Immature natural killer cell (primary cell): ENCODE results near the gene HAGHL. TPM values are rescaled to one million over a fixed set of nuclear protein-coding genes. Genes with fewer than 3 reads are reported as not detected.

Source experiments
- DNase-seq, 3 donors: peaks; one replicate each; pipeline ENCODE4 v3.0.0; 2022; ENCODE audit warnings: mixed read lengths in 1 of 3
- H3K27ac Mint-ChIP-seq, 6 donors: one replicate each; pipeline ENCODE4 v1.8.0; 2020; ENCODE audit warnings: mixed read lengths in 6 of 6, mild to moderate bottlenecking in 5 of 6, inconsistent platforms in 4 of 6, moderate library complexity in 3 of 6
- H3K27me3 Mint-ChIP-seq, 3 donors: one replicate each; pipeline ENCODE4 v1.8.0; 2020 to 2021; ENCODE audit warnings: low read depth in 3 of 3, mild to moderate bottlenecking in 3 of 3, mixed read lengths in 3 of 3, moderate library complexity in 3 of 3, inconsistent platforms in 1 of 3
- H3K36me3 Mint-ChIP-seq, 3 donors: one replicate each; pipeline ENCODE4 v1.8.0; 2020; ENCODE audit warnings: mixed read lengths in 3 of 3, inconsistent platforms in 2 of 3, mild to moderate bottlenecking in 2 of 3
- H3K4me1 Mint-ChIP-seq, 2 donors: one replicate each; pipeline ENCODE4 v1.8.0; 2020; ENCODE audit warnings: inconsistent platforms in 2 of 2, mild to moderate bottlenecking in 2 of 2, mixed read lengths in 2 of 2, moderate library complexity in 1 of 2
- H3K4me3 Mint-ChIP-seq, 5 donors: one replicate each; pipeline ENCODE4 v1.8.0; 2020; ENCODE audit warnings: mild to moderate bottlenecking in 5 of 5, mixed read lengths in 5 of 5, inconsistent platforms in 3 of 5, moderate library complexity in 3 of 5
- H3K9me3 Mint-ChIP-seq, 6 donors: one replicate each; pipeline ENCODE4 v1.8.0; 2020; ENCODE audit warnings: mild to moderate bottlenecking in 6 of 6, mixed read lengths in 6 of 6, inconsistent platforms in 4 of 6, moderate library complexity in 3 of 6
- polyA plus RNA-seq, 3 donors: library from polyadenylated mRNA; unstranded; fragments of 300-500 nt; fragmentation: Illumina TruSeq; gene quantifications; one replicate each; pipeline ENCODE4 v1.2.3, GENCODE V29; 2021

Gene HAGHL
- polyA plus RNA-seq, 3 donors from 2014 or later = 6.4 to 12.0 (median 9.1) TPM

GRCh38 chr16:725041-725376, 1.9 kb upstream of the HAGHL start:
- Mint-ChIP-seq H3K4me1 (peaks cover 5% of the 10 kb centered on the region in 2 donors), H3K4me3 (peak overlapping the region in 1 of 5 donors; percentile 35), H3K27ac (peak overlapping the region in 1 of 6 donors; percentile 51), H3K36me3 (no peaks in the 10 kb centered on the region), H3K27me3 (peaks cover 2 to 10% (median 5%) of the 10 kb centered on the region in 3 donors), H3K9me3 (no peaks in the 10 kb centered on the region)
- no peak for DNase-seq

GRCh38 chr16:725463-726187, 1.3 kb upstream of the HAGHL start:
- Mint-ChIP-seq H3K27ac (peak overlapping the region in 1 of 6 donors; percentile 12), H3K4me3 (peak overlapping the region in 3 of 5 donors; percentile 6 to 79 (median 40)), H3K27me3 (peaks cover 0 to 10% (median 3%) of the 10 kb centered on the region in 3 donors), H3K36me3 (no peaks in the 10 kb centered on the region), H3K9me3 (no peaks in the 10 kb centered on the region), H3K4me1 (peaks cover 0 to 1% of the 10 kb centered on the region in 2 donors)
- no peak for DNase-seq

- peak overlapping the region in 3 of 5 donors; percentile 6 to 79 (median 76) for H3K4me3 Mint-ChIP-seq
These were observed 793 bp upstream of the HAGHL start for GRCh38 chr16:726188-726437.

DNA sequence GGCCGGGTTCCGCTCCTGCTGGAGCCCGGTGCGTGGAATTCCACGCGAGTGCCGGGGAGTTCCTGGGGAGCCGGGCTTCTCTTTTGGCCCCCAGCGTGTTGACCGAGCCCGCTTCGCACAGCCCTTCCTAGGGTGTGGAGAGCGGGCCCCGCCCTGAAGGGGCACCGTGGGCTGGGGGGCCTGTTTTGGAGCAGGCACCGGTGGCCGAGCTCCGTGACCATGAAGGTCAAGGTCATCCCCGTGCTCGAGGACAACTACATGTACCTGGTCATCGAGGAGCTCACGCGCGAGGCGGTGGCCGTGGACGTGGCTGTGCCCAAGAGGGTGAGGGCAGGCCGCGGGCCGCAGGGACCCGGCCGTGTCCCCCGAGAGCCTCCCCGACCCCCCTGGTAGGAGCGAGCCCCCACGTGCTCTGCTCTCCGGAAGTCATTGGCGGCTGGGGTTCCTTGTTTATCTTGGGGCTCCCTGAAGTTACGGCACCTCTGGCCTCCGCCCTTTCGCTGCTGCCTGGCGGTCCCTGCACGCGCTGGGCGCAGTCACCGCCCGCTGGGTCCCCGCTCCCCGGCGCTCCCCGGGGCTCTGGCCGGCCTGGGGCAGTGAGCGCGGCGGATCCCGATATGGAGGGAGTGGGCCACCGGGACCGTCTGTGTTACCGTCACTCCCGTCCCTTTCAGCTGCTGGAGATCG, 528 bp downstream of the HAGHL start:
- Mint-ChIP-seq H3K27ac (no peak overlapping the region), H3K9me3 (no peaks in the 10 kb centered on the region), H3K27me3 (peaks cover 2 to 10% (median 3%) of the 10 kb centered on the region in 3 donors), H3K4me1 (peaks cover 0 to 1% of the 10 kb centered on the region in 2 donors), H3K36me3 (no peaks in the 10 kb centered on the region), H3K4me3 (peak overlapping the region; percentile 30 to 69 (median 42))
- peak in 2 of 3 donors; percentile 42 for DNase-seq

More at GRCh38 chr16:726188-726437, 793 bp upstream of the HAGHL start:
- Mint-ChIP-seq H3K4me1 (peaks cover 0 to 1% of the 10 kb centered on the region in 2 donors), H3K27me3 (peaks cover 2 to 10% (median 3%) of the 10 kb centered on the region in 3 donors), H3K36me3 (no peaks in the 10 kb centered on the region), H3K27ac (peak overlapping the region in 1 of 6 donors; percentile 34), H3K9me3 (no peaks in the 10 kb centered on the region)
- DNase-seq = no peak

- H3K36me3 Mint-ChIP-seq = no peaks in the 10 kb centered on the region
- peak; percentile 80 to 85 (median 85) for DNase-seq
- H3K4me3 Mint-ChIP-seq = peak overlapping the region; percentile 33 to 69 (median 62)
- H3K4me1 Mint-ChIP-seq = no peaks in the 10 kb centered on the region
- peak overlapping the region in 1 of 6 donors; percentile 20 for H3K27ac Mint-ChIP-seq
- H3K9me3 Mint-ChIP-seq = no peaks in the 10 kb centered on the region
- H3K27me3 Mint-ChIP-seq = peaks cover 2 to 11% (median 3%) of the 10 kb centered on the region in 3 donors
These were observed 1.4 kb downstream of the HAGHL start for GRCh38 chr16:728131-728889.

DNA sequence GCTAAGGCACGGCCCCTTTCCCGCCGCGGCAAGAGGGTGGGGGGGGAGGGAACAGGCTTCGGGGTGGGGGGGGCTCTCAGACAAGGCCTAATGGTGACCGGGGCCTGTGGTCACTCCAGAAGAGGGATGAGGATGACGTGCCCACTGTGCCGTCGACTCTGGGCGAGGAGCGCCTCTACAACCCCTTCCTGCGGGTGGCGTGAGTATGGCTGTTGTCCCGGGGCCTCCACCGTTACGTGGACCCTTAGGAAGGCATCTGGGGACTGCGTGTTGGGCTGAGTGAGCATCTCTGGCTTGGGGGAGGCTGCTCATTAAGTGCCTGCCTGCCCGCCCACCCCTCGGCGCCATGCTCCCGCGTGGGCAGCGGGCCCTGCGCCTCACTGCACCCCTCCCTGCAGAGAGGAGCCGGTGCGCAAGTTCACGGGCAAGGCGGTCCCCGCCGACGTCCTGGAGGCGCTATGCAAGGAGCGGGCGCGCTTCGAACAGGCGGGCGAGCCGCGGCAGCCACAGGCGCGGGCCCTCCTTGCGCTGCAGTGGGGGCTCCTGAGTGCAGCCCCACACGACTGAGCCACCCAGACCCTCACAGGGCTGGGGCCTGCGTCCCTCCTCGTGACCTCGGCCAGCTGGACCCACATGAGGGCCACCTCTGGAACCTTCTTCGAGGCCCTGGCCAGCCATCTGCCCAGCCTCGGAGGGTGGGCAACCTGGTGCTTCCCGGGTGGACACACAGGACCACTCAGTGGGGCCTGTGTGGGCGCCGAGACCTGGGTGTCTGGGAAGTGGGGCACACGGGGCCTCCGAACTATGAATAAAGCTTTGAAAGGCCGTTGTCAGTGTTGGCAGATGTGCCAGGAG, 2.2 kb downstream of the HAGHL start:
- DNase-seq = no peak
- H3K9me3 Mint-ChIP-seq = no peaks in the 10 kb centered on the region
- H3K36me3 Mint-ChIP-seq = no peaks in the 10 kb centered on the region
- no peaks in the 10 kb centered on the region for H3K4me1 Mint-ChIP-seq
- peak overlapping the region in 1 of 6 donors; percentile 20 for H3K27ac Mint-ChIP-seq
- H3K27me3 Mint-ChIP-seq = peaks cover 2 to 11% (median 3%) of the 10 kb centered on the region in 3 donors
- H3K4me3 Mint-ChIP-seq = peak overlapping the region in 4 of 5 donors; percentile 44 to 70 (median 63)

DNA sequence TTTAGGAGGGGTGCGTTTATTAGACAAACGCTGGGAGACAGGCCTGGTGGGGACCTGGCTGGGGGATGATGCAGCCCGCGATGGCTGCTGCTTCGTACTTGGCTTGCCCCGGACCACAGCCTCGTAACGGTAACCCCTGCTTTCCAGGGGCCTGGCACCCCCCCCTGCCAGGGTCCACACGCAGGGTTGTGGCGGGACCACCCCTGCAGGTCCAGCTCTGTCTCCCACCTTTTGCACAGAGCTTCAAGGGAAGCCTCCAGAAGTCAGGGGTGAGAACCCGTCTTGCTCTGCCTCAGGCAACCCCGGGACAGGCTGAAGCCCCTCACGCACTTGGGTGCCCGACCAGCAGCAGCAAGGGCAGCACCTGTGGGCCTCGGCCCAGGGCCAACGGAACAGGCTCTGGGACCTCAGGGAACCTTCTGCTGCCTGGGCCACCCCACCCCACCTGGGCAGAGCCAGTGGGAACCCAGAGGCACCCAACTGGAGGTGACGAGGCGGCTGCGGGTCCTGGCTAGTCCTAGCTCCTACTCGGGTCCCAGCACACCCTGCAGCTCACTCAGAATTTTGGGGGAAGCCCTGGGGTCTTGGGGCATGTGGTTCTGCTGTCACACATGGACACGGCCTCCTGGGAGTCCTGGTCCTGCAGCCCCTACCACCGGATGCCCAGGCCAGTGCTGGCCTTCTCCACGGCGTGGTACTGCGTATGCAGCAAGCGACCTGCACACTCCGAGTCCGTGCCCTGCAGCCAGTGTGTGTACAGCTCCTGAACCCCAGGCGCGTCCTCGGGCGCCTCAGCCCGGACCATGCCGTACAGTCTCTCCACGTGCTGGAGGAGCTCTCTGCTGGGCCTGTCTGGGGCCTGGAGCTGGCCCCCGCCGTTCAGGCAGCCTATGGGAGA, 3.1 kb downstream of the HAGHL start:
- peaks cover 2 to 11% (median 3%) of the 10 kb centered on the region in 3 donors for H3K27me3 Mint-ChIP-seq
- H3K4me3 Mint-ChIP-seq = peak overlapping the region in 1 of 5 donors; percentile 33
- DNase-seq = no peak
- H3K36me3 Mint-ChIP-seq = no peaks in the 10 kb centered on the region
- no peaks in the 10 kb centered on the region for H3K9me3 Mint-ChIP-seq
- no peaks in the 10 kb centered on the region for H3K4me1 Mint-ChIP-seq
- no peak overlapping the region for H3K27ac Mint-ChIP-seq

DNA sequence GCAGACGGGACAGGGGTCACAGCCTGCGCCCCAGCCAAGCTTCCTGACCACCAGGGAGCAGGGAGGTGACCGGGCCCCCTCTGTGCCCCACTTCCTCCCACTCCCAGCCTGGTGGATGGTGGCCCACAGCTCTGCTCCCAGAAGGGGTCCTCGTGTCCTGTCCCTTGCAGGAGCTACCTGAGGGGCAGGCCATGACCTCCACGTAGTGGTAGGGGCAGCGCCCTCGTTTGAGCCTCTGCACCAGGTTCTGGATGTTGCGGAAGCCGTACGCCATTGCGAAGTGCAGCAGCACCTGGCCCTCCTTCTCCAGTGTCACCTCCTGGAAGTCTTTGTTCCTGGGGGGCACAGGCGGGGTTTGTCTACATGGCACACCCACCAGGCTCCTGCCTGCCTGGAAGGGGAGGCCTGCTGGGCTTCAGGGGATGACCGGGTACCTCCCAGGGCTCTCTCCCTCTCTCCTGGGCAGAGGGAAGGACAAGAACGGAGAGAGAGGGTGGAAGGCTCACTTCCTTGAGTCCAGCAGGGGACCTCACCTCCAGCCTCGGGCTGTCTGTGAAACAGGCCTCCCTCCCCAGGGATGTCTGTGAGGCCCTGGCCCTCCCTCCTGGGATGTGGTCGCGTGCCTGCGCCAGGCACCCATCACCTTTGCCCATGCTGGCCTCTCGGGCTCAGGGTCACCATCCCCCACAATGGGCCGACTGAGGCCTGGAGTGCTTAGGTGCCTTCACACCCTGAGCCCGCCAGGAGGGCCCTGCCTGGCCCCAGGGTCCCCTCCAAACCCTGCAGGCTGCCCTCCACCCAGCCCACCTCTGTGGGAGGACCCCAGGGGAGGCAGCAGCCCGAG, 4.0 kb downstream of the HAGHL start:
- Mint-ChIP-seq H3K27ac (no peak overlapping the region), H3K9me3 (no peaks in the 10 kb centered on the region), H3K4me1 (no peaks in the 10 kb centered on the region), H3K36me3 (peaks cover 0 to 2% (median 0%) of the 10 kb centered on the region in 3 donors), H3K4me3 (no peak overlapping the region), H3K27me3 (peaks cover 2 to 11% (median 3%) of the 10 kb centered on the region in 3 donors)
- DNase-seq = no peak

DNA sequence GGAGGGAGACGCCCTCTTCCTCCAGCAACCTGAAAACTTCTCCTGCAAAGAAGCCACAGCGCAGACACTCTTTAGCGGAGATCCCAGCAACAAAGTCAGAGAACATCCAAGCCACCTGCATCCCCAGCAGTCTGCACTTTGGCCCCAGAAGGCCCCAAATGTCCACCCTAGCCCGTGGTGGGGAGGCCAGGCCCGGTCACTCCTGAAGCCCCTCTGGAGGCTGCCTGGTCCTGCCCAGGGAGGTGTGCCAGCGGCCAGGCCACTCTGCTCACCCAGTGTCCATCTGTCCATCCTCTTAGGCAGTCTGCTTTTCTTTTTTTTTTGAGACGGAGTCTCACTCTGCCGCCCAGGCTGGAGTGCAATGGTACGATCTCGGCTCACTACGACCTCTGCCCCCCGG, 5.4 kb downstream of the HAGHL start:
- Mint-ChIP-seq H3K9me3 (no peaks in the 10 kb centered on the region), H3K4me3 (no peak overlapping the region), H3K27ac (no peak overlapping the region), H3K36me3 (peaks cover 0 to 7% (median 0%) of the 10 kb centered on the region in 3 donors), H3K4me1 (no peaks in the 10 kb centered on the region), H3K27me3 (peaks cover 0 to 8% (median 3%) of the 10 kb centered on the region in 3 donors)
- DNase-seq = no peak

- Mint-ChIP-seq H3K4me1 (peaks cover 0 to under 1% of the 10 kb centered on the region in 2 donors), H3K27me3 (peaks cover 0 to 6% (median 5%) of the 10 kb centered on the region in 3 donors), H3K4me3 (no peak overlapping the region), H3K36me3 (peaks cover 0 to 7% (median 0%) of the 10 kb centered on the region in 3 donors), H3K9me3 (no peaks in the 10 kb centered on the region), H3K27ac (no peak overlapping the region)
- DNase-seq = no peak
These were observed 6.0 kb downstream of the HAGHL start for GRCh38 chr16:732936-733335.

GRCh38 chr16:733382-734207, 6.7 kb downstream of the HAGHL start:
- Mint-ChIP-seq H3K36me3 (peaks cover 0 to 7% (median 0%) of the 10 kb centered on the region in 3 donors), H3K27me3 (peaks cover 0 to 6% (median 5%) of the 10 kb centered on the region in 3 donors), H3K9me3 (no peaks in the 10 kb centered on the region), H3K4me3 (no peak overlapping the region), H3K4me1 (peaks cover 0 to 2% of the 10 kb centered on the region in 2 donors), H3K27ac (no peak overlapping the region)
- DNase-seq = no peak
